WTC11 (cell line): ENCODE results near the gene HPS1. TPM values are rescaled to one million over a fixed set of nuclear protein-coding genes. Genes with fewer than 3 reads are reported as not detected.

Experiments
- ATAC-seq: fragments of 200-7000 bp; cut with Tn5 transposase; 2 replicates; pipeline ENCODE4 v1.10.0; 2021; ENCODE audit warnings: mild to moderate bottlenecking, moderate library complexity
- CTCF ChIA-PET: fragments of 300-600 bp; sonication (Branson Sonifier 250); formaldehyde crosslinking; loops from one replicate; lab custom pipeline; 2021; ENCODE audit warnings: antibody characterized with exemption; lab: Charles Lee
- POLR2A ChIA-PET: fragments of 350-600 bp; sonication (Branson Sonifier 250); formaldehyde crosslinking; loops from one replicate; lab custom pipeline; 2021; ENCODE audit warnings: antibody characterized with exemption; lab: Charles Lee
- DNase-seq: peaks from one replicate; pipeline ENCODE4 v3.0.0; 2021; ENCODE audit warnings: low spot score
- H3K27ac Mint-ChIP-seq: 2 replicates; pipeline ENCODE4 v1.8.0; 2021; ENCODE audit warnings: mixed read lengths
- H3K27me3 Mint-ChIP-seq: 2 replicates; pipeline ENCODE4 v1.8.0; 2021; ENCODE audit warnings: low read depth, mild to moderate bottlenecking, moderate library complexity, mixed read lengths
- H3K36me3 Mint-ChIP-seq: 2 replicates; pipeline ENCODE4 v1.8.0; 2021; ENCODE audit warnings: mixed read lengths
- H3K4me1 Mint-ChIP-seq: 2 replicates; pipeline ENCODE4 v1.8.0; 2022; ENCODE audit warnings: mixed read lengths
- H3K4me3 Mint-ChIP-seq: 2 replicates; pipeline ENCODE4 v1.8.0; 2021; ENCODE audit warnings: mild to moderate bottlenecking, moderate library complexity, mixed read lengths
- H3K9me3 Mint-ChIP-seq: 2 replicates; pipeline ENCODE4 v1.8.0; 2021; ENCODE audit warnings: mixed read lengths
- CBFB ChIP-seq: sonication (generic); formaldehyde crosslinking; IDR thresholded peaks from 2 replicates; pipeline ENCODE4 v1.8.1; 2022; ENCODE audit warnings: mild to moderate bottlenecking, low read depth, missing genetic modification reagents
- MYBL2 ChIP-seq: sonication (generic); formaldehyde crosslinking; IDR thresholded peaks from 2 replicates; pipeline ENCODE4 v1.8.1; 2023; ENCODE audit warnings: mild to moderate bottlenecking, moderate library complexity, missing genetic modification reagents
- SMAD3 ChIP-seq: sonication (generic); formaldehyde crosslinking; IDR thresholded peaks from 2 replicates; pipeline ENCODE4 v1.8.0; 2022; ENCODE audit warnings: missing genetic modification reagents, mild to moderate bottlenecking, borderline replicate concordance
- SMAD4 ChIP-seq: sonication (generic); formaldehyde crosslinking; IDR thresholded peaks from 2 replicates; pipeline ENCODE4 v1.8.0; 2022; ENCODE audit warnings: mild to moderate bottlenecking, missing genetic modification reagents
- TP53 ChIP-seq: sonication (generic); formaldehyde crosslinking; IDR thresholded peaks from 2 replicates; pipeline ENCODE4 v1.8.1; 2023; ENCODE audit warnings: mild to moderate bottlenecking, missing genetic modification reagents
- ZNF416 ChIP-seq: fragments of 250-450 bp; sonication (Bioruptor Pico); IDR thresholded peaks from 2 replicates; pipeline ENCODE4 v1.9.0; 2021; ENCODE audit warnings: mild to moderate bottlenecking, inconsistent platforms
- ZNF671 ChIP-seq: fragments of 250-450 bp; sonication (Bioruptor Pico); IDR thresholded peaks from 2 replicates; pipeline ENCODE4 v1.8.0; 2021; ENCODE audit warnings: mild to moderate bottlenecking
- total RNA-seq: library from RNA; stranded (reverse); gene quantifications from 3 replicates; pipeline ENCODE4 v1.2.3, GENCODE V29; 2021
- TF ChIP-seq, protein P1 (sequence below): sonication (generic); formaldehyde crosslinking; IDR thresholded peaks from 2 replicates; pipeline ENCODE4 v1.8.1; 2022; ENCODE audit warnings: low read depth, mild to moderate bottlenecking, moderate library complexity, missing genetic modification reagents, borderline replicate concordance
- TF ChIP-seq, protein P2 (sequence below): sonication (generic); formaldehyde crosslinking; conservative IDR thresholded peaks from 2 replicates; pipeline ENCODE4 v1.8.1; 2022; ENCODE audit warnings: mild to moderate bottlenecking, missing genetic modification reagents
- TF ChIP-seq, protein P3 (sequence below): fragments of 250-450 bp; sonication (Bioruptor Pico); IDR thresholded peaks from 2 replicates; pipeline ENCODE4 v1.9.0; 2021; ENCODE audit warnings: mild to moderate bottlenecking
- TF ChIP-seq, protein P4 (sequence below): sonication (generic); formaldehyde crosslinking; IDR thresholded peaks from 2 replicates; pipeline ENCODE4 v1.8.0; 2022; ENCODE audit warnings: mild to moderate bottlenecking, missing genetic modification reagents
- TF ChIP-seq, protein P5 (sequence below): sonication (generic); formaldehyde crosslinking; IDR thresholded peaks from 2 replicates; pipeline ENCODE4 v1.8.1; 2023; ENCODE audit warnings: mild to moderate bottlenecking, missing genetic modification reagents, borderline replicate concordance
- TF ChIP-seq, protein P6 (sequence below): fragments of 250-450 bp; sonication (Bioruptor Pico); IDR thresholded peaks from 2 replicates; pipeline ENCODE4 v1.9.0; 2021; ENCODE audit warnings: moderate library complexity, mild to moderate bottlenecking, inconsistent platforms, borderline replicate concordance
- TF ChIP-seq, protein P7 (sequence below): sonication (generic); formaldehyde crosslinking; IDR thresholded peaks from 2 replicates; pipeline ENCODE4 v1.8.0; 2022; ENCODE audit warnings: missing genetic modification reagents
- TF ChIP-seq, protein P8 (sequence below): sonication (generic); formaldehyde crosslinking; IDR thresholded peaks from 2 replicates; pipeline ENCODE4 v1.8.0; 2023; ENCODE audit warnings: missing genetic modification reagents, mild to moderate bottlenecking, borderline replicate concordance
- TF ChIP-seq, protein P9 (sequence below): fragments of 250-450 bp; sonication (Bioruptor Pico); IDR thresholded peaks from 2 replicates; pipeline ENCODE4 v1.9.0; 2021; ENCODE audit warnings: mild to moderate bottlenecking

Gene HPS1
- total RNA-seq, 1 experiment from 2014 or later: 49.3 TPM

DNA sequence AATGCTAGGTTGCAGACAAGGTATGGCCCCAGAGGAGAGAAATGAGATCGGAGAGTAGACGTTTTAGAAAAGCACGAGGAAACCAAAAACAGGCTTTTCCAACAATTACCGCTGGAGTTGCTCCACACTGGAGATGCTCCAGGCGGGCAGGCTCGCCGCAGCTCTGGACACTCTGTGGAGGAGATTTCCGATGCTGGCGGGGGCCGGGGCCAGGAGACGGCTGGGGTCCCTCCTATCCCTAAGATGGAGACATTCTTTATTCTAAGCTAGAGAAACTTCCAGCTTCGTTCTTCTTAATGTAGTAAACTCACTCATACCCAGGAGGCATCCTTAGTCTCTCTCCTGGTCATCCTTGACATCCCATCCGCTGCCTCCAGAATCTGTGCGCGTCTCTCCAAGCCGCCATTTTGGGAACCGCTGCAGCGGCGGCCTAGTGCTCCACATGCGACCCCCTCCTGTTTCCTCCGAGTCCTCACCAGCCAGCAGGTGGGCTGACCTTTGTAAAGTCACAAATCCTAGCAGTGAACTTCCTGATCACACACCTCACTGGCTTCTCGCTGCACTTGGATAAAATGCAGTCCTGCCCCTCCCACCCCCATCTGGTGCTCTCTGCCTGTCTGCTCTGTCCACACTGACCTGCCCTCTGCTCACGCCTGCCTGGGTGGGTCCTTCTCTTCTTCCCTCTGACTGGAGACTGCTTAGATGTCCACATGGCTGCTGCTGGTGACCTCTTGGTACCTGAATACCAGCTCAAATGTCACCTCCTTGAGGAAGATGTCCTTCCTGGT is 43.6 kb downstream of the HPS1 start:
- peaks cover 5% of the 10 kb centered on the region for H3K4me1 Mint-ChIP-seq
- no peaks in the 10 kb centered on the region for H3K9me3 Mint-ChIP-seq
- H3K36me3 Mint-ChIP-seq: no peaks in the 10 kb centered on the region; the same call in 1 of the 2 replicates
- no peak for DNase-seq
- ATAC-seq: no peak
- no peaks in the 10 kb centered on the region for H3K27me3 Mint-ChIP-seq
- no peak overlapping the region for H3K4me3 Mint-ChIP-seq
- CTCF ChIA-PET: no interaction called here
- POLR2A ChIA-PET: interaction anchor here (1.0 to 1.3 kb wide), 2 partner anchors 19 to 40 kb away, joined by 3 read pairs; no protein-coding TSS in a partner anchor
- no peak overlapping the region for H3K27ac Mint-ChIP-seq
- no peak for TF ChIP-seq MYBL2 (CRISPR knock-in tag)
- TF ChIP-seq CBFB (CRISPR knock-in tag): no peak
- no peak for TF ChIP-seq ZNF671 (CRISPR knock-in tag)
- TF ChIP-seq SMAD3 (CRISPR knock-in tag): no peak
- TF ChIP-seq, protein P1, sequence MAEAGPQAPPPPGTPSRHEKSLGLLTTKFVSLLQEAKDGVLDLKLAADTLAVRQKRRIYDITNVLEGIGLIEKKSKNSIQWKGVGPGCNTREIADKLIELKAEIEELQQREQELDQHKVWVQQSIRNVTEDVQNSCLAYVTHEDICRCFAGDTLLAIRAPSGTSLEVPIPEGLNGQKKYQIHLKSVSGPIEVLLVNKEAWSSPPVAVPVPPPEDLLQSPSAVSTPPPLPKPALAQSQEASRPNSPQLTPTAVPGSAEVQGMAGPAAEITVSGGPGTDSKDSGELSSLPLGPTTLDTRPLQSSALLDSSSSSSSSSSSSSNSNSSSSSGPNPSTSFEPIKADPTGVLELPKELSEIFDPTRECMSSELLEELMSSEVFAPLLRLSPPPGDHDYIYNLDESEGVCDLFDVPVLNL (CRISPR knock-in tag): no peak
- no peak for TF ChIP-seq SMAD4 (CRISPR knock-in tag)
- TF ChIP-seq, protein P2, sequence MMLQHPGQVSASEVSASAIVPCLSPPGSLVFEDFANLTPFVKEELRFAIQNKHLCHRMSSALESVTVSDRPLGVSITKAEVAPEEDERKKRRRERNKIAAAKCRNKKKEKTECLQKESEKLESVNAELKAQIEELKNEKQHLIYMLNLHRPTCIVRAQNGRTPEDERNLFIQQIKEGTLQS (CRISPR knock-in tag): no peak
- TF ChIP-seq, protein P3, sequence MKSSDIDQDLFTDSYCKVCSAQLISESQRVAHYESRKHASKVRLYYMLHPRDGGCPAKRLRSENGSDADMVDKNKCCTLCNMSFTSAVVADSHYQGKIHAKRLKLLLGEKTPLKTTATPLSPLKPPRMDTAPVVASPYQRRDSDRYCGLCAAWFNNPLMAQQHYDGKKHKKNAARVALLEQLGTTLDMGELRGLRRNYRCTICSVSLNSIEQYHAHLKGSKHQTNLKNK (CRISPR knock-in tag): no peak
- TF ChIP-seq, protein P4, sequence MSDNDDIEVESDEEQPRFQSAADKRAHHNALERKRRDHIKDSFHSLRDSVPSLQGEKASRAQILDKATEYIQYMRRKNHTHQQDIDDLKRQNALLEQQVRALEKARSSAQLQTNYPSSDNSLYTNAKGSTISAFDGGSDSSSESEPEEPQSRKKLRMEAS (CRISPR knock-in tag): no peak
- TF ChIP-seq, protein P5, sequence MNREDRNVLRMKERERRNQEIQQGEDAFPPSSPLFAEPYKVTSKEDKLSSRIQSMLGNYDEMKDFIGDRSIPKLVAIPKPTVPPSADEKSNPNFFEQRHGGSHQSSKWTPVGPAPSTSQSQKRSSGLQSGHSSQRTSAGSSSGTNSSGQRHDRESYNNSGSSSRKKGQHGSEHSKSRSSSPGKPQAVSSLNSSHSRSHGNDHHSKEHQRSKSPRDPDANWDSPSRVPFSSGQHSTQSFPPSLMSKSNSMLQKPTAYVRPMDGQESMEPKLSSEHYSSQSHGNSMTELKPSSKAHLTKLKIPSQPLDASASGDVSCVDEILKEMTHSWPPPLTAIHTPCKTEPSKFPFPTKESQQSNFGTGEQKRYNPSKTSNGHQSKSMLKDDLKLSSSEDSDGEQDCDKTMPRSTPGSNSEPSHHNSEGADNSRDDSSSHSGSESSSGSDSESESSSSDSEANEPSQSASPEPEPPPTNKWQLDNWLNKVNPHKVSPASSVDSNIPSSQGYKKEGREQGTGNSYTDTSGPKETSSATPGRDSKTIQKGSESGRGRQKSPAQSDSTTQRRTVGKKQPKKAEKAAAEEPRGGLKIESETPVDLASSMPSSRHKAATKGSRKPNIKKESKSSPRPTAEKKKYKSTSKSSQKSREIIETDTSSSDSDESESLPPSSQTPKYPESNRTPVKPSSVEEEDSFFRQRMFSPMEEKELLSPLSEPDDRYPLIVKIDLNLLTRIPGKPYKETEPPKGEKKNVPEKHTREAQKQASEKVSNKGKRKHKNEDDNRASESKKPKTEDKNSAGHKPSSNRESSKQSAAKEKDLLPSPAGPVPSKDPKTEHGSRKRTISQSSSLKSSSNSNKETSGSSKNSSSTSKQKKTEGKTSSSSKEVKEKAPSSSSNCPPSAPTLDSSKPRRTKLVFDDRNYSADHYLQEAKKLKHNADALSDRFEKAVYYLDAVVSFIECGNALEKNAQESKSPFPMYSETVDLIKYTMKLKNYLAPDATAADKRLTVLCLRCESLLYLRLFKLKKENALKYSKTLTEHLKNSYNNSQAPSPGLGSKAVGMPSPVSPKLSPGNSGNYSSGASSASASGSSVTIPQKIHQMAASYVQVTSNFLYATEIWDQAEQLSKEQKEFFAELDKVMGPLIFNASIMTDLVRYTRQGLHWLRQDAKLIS (CRISPR knock-in tag): no peak
- no peak for TF ChIP-seq ZNF416 (CRISPR knock-in tag)
- TF ChIP-seq, protein P6, sequence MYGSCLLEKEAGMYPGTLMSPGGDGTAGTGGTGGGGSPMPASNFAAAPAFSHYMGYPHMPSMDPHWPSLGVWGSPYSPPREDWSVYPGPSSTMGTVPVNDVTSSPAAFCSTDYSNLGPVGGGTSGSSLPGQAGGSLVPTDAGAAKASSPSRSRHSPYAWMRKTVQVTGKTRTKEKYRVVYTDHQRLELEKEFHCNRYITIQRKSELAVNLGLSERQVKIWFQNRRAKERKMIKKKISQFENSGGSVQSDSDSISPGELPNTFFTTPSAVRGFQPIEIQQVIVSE (CRISPR knock-in tag): no peak
- TF ChIP-seq, protein P7, sequence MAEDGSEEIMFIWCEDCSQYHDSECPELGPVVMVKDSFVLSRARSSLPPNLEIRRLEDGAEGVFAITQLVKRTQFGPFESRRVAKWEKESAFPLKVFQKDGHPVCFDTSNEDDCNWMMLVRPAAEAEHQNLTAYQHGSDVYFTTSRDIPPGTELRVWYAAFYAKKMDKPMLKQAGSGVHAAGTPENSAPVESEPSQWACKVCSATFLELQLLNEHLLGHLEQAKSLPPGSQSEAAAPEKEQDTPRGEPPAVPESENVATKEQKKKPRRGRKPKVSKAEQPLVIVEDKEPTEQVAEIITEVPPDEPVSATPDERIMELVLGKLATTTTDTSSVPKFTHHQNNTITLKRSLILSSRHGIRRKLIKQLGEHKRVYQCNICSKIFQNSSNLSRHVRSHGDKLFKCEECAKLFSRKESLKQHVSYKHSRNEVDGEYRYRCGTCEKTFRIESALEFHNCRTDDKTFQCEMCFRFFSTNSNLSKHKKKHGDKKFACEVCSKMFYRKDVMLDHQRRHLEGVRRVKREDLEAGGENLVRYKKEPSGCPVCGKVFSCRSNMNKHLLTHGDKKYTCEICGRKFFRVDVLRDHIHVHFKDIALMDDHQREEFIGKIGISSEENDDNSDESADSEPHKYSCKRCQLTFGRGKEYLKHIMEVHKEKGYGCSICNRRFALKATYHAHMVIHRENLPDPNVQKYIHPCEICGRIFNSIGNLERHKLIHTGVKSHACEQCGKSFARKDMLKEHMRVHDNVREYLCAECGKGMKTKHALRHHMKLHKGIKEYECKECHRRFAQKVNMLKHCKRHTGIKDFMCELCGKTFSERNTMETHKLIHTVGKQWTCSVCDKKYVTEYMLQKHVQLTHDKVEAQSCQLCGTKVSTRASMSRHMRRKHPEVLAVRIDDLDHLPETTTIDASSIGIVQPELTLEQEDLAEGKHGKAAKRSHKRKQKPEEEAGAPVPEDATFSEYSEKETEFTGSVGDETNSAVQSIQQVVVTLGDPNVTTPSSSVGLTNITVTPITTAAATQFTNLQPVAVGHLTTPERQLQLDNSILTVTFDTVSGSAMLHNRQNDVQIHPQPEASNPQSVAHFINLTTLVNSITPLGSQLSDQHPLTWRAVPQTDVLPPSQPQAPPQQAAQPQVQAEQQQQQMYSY (CRISPR knock-in tag): no peak
- TF ChIP-seq, protein P8, sequence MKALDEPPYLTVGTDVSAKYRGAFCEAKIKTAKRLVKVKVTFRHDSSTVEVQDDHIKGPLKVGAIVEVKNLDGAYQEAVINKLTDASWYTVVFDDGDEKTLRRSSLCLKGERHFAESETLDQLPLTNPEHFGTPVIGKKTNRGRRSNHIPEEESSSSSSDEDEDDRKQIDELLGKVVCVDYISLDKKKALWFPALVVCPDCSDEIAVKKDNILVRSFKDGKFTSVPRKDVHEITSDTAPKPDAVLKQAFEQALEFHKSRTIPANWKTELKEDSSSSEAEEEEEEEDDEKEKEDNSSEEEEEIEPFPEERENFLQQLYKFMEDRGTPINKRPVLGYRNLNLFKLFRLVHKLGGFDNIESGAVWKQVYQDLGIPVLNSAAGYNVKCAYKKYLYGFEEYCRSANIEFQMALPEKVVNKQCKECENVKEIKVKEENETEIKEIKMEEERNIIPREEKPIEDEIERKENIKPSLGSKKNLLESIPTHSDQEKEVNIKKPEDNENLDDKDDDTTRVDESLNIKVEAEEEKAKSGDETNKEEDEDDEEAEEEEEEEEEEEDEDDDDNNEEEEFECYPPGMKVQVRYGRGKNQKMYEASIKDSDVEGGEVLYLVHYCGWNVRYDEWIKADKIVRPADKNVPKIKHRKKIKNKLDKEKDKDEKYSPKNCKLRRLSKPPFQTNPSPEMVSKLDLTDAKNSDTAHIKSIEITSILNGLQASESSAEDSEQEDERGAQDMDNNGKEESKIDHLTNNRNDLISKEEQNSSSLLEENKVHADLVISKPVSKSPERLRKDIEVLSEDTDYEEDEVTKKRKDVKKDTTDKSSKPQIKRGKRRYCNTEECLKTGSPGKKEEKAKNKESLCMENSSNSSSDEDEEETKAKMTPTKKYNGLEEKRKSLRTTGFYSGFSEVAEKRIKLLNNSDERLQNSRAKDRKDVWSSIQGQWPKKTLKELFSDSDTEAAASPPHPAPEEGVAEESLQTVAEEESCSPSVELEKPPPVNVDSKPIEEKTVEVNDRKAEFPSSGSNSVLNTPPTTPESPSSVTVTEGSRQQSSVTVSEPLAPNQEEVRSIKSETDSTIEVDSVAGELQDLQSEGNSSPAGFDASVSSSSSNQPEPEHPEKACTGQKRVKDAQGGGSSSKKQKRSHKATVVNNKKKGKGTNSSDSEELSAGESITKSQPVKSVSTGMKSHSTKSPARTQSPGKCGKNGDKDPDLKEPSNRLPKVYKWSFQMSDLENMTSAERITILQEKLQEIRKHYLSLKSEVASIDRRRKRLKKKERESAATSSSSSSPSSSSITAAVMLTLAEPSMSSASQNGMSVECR: no peak
- no peak for TF ChIP-seq TP53 (CRISPR knock-in tag)
- TF ChIP-seq, protein P9, sequence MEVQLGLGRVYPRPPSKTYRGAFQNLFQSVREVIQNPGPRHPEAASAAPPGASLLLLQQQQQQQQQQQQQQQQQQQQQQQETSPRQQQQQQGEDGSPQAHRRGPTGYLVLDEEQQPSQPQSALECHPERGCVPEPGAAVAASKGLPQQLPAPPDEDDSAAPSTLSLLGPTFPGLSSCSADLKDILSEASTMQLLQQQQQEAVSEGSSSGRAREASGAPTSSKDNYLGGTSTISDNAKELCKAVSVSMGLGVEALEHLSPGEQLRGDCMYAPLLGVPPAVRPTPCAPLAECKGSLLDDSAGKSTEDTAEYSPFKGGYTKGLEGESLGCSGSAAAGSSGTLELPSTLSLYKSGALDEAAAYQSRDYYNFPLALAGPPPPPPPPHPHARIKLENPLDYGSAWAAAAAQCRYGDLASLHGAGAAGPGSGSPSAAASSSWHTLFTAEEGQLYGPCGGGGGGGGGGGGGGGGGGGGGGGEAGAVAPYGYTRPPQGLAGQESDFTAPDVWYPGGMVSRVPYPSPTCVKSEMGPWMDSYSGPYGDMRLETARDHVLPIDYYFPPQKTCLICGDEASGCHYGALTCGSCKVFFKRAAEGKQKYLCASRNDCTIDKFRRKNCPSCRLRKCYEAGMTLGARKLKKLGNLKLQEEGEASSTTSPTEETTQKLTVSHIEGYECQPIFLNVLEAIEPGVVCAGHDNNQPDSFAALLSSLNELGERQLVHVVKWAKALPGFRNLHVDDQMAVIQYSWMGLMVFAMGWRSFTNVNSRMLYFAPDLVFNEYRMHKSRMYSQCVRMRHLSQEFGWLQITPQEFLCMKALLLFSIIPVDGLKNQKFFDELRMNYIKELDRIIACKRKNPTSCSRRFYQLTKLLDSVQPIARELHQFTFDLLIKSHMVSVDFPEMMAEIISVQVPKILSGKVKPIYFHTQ (CRISPR knock-in tag): no peak
